GM12891 (cell line): ENCODE data around the gene ITGB2.

Experiments used
- DNase-seq: peaks from one replicate; pipeline ENCODE4 v3.0.0; 2011; ENCODE audit warnings: low spot score; ENCODE audit not compliant: insufficient read length
- FAIRE-seq: peaks from 2 replicates; lab custom pipeline; 2011; peaks lifted over from hg19 to GRCh38; lab: Jason Lieb, UNC
- PAX5 ChIP-seq: IDR thresholded peaks from 2 replicates; pipeline ENCODE4 v1.6.1; 2011; ENCODE audit warnings: low read length, moderate library complexity, mild to moderate bottlenecking; ENCODE audit not compliant: insufficient read depth, severe bottlenecking
- POLR2A ChIP-seq: IDR thresholded peaks from 2 replicates; pipeline ENCODE4 v1.6.1; 2011; ENCODE audit warnings: low read depth, low read length, control low read depth
- POLR2AphosphoS5 ChIP-seq: IDR thresholded peaks from 2 replicates; pipeline ENCODE4 v1.6.1; 2011; ENCODE audit warnings: low read depth, low read length, control low read depth
- POU2F2 ChIP-seq: IDR thresholded peaks from 2 replicates; pipeline ENCODE4 v1.6.1; 2011; ENCODE audit warnings: low read depth, mild to moderate bottlenecking, control low read depth, low read length, moderate library complexity
- SPI1 ChIP-seq: IDR thresholded peaks from 2 replicates; pipeline ENCODE4 v1.6.1; 2011; ENCODE audit warnings: low read depth, low read length, control low read depth
- TAF1 ChIP-seq: IDR thresholded peaks from 2 replicates; pipeline ENCODE4 v1.6.1; 2011; ENCODE audit warnings: low read depth, low read length, control low read depth

The ITGB2 gene

DNA sequence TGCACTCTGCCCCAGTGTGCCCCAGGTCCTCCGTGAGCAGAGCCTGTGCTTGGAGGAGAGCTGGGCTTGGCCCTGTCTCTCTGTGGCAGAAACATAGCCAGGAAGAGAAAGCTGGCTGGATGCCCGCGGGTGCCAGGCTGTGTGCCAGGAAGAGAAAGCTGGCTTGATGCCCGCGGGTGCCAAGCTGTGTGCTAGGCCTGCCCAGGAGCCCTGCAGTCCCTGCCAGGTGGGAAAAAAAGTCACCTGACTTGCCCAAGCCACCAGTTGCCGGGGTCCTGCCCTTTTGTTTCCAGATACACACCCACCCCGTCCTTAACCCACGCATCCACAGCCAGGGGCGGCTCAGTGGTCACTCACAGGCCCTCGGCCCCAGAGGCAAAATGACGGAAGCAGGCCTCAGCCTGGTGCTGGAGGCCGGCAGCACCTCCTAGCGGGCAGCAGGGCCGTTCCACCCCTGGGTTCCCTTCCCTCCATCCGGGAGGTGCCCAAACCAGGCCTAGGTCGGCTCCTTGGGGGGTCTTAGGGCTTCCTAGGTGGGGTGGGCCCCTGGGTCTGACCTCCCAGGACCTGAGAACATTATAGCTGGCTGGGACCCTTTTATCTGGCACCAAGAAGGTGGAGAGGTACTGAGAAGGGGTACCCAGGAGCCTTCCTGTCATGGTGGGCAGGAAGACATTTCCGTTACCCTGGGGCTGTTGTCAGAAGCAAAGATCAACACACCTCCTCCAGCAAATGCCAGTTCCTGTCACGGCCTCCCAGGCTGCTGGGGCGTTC is 9.1 kb downstream of the ITGB2 start:
- no peak for TF ChIP-seq TAF1
- no peak for TF ChIP-seq SPI1
- no peak for TF ChIP-seq PAX5
- no peak for TF ChIP-seq POU2F2
- no peak for TF ChIP-seq POLR2A
- no peak for TF ChIP-seq POLR2AphosphoS5
- FAIRE-seq (peak; percentile 90), DNase-seq (peak; percentile 79)

DNA sequence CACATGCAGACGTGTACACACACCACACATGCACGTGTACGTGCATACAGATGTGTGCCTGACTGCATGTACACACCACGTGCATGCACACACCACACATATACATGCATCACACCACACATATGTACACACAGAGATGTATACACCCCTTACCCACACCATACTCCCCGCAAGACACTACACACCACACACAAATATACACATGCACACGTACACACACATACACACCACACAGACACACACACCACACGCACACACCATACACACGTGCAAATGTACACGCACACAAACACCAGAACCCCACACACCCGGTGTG is 9.7 kb downstream of the ITGB2 start:
- no peak for TF ChIP-seq TAF1
- FAIRE-seq (peak; percentile 91), DNase-seq (no peak)

DNA sequence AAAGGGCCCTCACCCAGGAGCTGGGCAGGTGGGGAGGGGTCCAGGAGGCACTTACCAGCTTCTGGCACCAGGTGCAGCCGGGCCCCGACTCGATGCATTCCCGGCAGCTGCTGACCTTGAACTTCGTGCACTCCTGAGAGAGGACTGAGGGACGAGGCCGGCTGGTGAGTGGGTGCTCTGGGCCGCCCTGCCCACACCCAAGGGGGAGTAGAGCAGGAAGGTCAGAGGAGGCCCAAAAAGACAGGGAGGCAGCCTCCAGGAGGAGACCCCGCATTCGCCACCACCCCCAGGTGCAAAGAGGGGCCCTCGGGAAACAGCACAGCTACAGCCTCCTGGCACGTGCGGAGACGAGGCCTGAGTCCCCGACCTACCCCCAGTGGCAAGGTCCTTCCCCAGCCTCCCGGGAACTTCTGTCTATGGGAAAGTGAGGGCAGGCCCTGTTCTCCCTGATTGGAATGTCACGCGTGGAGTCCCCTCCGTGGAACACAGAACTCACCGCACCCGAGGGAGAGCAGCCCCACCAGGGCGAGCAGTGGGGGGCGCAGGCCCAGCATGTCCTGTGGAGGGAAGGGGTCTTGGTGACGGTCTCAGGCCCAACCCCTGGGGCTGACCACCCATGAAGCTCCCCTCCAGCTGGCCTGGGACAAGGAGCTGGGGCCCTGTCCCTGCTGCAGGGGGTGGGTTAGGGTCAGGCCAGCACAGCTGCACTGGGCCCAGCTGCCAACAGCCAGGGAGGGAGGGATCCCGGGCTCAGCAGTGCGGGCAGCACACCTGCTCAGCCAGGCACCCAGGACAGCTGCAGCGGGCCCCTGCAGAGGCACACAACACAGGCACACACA is 10.3 kb downstream of the ITGB2 start:
- FAIRE-seq (no peak), DNase-seq (no peak)
- TF ChIP-seq POLR2AphosphoS5 (no peak), SPI1 (no peak), POLR2A (no peak), PAX5 (no peak), POU2F2 (no peak), TAF1 (no peak)

DNA sequence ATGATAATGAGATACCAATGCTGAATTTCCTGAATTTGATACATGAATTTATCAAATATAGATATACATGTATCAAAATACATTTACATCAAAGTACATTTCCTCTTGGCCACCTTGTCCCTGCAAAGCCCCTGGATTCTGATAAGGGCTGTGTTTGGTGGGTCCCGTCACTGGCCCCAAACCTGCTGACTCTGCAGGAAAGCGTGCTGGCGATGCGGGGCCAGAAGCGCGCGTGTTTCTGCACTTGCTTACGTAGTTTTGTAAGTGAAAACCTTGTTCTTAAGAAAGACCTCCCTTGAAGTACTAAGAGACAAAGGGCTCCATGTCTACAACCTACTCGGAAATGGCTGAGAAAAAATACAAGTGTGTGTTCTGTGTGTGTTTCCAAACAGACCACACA is 11.0 kb downstream of the ITGB2 start:
- TF ChIP-seq POLR2A, result no peak
- TF ChIP-seq PAX5, result no peak
- TF ChIP-seq SPI1, result no peak
- no peak for TF ChIP-seq POU2F2
- no peak for TF ChIP-seq TAF1
- no peak for TF ChIP-seq POLR2AphosphoS5
- no peak for DNase-seq
- FAIRE-seq, result no peak

DNA sequence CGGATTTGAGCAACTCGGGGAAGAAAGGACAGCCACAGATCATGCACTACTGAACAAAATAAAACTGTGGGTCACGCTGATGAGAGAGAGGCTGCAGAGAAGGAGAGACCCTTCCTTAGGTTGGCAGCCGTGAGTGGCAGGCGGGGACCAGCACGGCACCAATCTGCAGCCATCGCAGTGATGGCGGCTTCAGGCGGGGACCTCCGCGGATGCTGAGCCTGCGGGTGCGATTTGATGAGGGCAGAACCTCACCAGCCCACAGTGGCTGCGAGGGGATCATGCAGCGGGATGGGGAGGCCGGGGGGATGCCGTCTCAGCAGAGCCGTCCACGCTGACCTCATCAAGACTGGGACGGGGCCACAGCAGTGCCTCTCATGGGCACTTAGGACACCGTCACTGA is 11.8 kb downstream of the ITGB2 start:
- DNase-seq (no peak), FAIRE-seq (no peak)
- TF ChIP-seq POU2F2 (no peak), TAF1 (no peak), SPI1 (no peak)

DNA sequence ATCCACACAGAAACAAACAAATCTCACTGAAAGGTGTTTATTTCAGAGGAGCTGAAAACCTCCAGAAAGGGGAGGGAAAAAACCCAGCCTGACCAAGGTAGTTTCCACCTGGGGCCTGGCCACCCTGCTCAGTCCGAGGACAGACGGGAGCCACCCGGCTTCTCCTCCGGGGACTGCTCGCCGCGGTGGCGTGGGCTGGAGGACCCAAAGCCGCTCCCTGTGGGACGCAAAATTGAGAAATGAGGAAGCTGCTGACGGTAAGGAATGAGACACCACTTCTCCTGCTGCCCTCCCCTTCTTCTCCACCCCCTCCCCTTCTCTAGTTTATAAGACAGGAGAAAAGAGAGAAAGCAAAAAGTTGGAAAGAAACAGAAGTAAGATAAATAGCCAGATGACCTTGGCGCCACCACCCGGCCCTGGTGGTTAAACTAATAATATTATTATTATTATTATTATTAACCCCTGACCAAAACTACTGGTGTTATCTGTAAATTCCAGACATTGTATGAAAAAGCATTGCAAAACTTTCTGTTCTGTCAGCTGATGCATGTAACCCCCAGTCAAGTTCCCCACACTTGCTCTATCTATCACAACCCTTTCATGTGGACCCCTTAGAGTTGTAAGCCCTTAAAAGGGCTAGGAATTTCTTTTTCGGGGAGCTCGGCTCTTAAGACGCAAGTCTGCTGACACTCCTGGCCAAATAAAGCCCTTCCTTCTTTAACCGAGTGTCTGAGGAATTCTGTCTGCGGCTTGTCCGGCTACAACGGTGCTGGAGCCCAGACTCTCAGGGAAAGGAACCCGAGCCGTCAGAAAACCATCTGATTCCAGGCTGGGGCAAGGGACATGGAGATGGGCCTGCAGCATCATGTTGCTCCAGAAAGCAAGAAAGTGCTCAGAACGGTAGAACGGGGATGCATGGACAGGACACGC is 12.5 kb downstream of the ITGB2 start:
- TF ChIP-seq TAF1 (no peak), SPI1 (peak; percentile 31; the same call in 1 of the 2 replicates)
- DNase-seq (no peak), FAIRE-seq (no peak)

DNA sequence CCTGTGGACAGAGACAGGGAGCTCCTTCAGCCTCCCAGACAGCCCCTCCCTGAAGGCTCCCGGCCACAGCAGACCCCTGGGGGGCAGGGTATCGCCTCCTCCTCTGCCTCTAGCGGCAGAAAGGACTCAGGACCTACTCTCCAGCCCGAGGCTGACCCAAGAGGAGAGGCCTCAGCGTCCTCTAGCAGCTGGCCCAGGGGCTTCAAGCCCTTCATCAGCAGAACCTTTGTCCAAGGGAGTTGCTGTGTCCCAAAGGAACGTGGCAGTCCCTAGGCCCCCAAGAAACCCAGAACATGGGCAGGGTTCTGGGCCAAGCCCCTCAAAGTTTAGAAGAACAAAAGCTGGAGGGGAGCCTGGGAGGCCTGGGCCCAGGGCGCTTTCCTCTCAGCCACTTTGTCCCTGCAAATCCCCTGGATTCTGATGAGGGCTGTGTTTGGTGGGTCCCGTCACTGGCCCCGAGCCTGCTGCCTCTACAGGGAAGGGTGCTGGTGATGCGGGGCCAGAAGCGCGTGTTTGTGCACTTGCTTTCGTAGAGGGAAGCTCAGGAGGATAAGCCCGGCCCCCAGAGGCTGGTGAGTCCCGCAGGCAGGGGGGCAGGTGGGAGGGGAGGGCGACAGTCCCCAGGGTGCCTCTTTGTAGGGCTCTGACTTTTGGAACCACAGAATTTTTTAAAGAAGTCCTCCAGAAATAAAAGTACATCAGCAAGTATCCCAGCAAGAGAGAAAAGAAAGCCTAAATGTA is 13.3 kb downstream of the ITGB2 start:
- no peak for DNase-seq
- TF ChIP-seq TAF1, result no peak
- no peak for TF ChIP-seq SPI1
- TF ChIP-seq POLR2A, result no peak
- TF ChIP-seq POLR2AphosphoS5, result no peak
- no peak for TF ChIP-seq POU2F2
- TF ChIP-seq PAX5, result no peak
- no peak for FAIRE-seq

DNA sequence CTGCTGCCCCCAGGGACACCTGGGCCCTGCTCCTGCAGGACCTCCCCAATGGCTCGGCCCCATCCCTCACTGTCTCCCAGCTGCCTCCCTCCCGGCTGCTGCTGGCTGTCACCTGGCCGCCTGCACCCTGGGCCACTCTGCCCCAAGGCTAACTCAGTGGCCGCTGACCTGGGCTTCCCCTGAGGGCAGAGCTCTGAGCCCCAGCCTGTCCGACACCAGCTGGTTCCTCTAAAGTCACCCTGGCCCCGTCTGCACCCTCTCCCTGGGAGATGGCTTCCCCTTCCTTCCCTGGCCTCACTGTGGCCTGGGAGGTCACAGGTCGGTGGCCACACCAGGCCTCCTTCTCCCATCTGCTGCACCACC is 15.0 kb downstream of the ITGB2 start:
- TF ChIP-seq POU2F2 (no peak), POLR2AphosphoS5 (no peak), PAX5 (no peak), POLR2A (no peak), SPI1 (no peak), TAF1 (no peak)
- DNase-seq, result no peak
- no peak for FAIRE-seq

DNA sequence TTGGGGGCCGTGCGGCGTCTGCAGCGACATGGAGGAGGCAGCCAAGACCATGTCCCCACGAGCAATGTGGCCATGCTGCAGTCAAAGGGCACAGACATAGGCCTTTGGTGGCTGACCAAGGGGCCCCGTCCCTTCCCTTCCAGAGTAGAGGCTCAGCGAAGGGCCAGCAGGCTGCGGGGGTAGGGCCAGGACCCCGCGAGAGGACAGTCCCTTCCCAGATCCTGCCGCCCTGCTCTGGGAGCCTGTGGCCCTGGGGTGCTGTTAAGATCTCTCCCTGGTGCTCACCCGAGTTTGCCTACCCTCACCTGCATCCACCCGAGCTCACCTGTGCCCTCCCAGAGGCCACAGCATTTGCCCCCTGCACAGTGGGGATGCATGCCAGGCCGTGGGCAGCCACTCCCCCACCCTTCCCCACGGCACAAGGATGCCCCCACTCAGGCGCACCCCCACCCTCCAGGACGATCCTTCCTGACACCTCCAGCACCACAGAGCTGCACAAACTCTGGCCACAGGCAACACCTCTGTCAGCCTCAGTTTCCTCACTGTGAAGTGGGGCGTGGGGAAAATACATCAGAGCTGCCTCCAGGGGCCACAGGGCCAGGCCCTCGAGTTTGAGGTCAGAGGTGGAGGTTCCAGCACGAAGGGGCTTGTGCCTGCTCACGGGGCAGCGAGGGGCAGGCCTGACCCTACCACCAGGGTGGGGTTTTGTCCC is 15.5 kb downstream of the ITGB2 start:
- DNase-seq (no peak), FAIRE-seq (no peak)
- TF ChIP-seq PAX5 (no peak), POU2F2 (no peak), TAF1 (no peak), POLR2A (no peak), POLR2AphosphoS5 (no peak), SPI1 (no peak)
